SJCRH30 (cell line): ENCODE data around the gene INAFM1. TPM values are rescaled to one million over a fixed set of nuclear protein-coding genes. Genes with fewer than 3 reads are reported as not detected.
"Not testable (repeated sequence)": the region's sequence is repeated elsewhere in the genome, so short reads cannot be mapped to it uniquely, and the experiment has no call there.

Source experiments
- DNase-seq, 2 experiments: peaks; one replicate each; pipeline ENCODE4 v3.0.0-alpha.2; 2015 to 2020
- H3K27ac ChIP-seq: fragments of 250-450 bp; sonication (Bioruptor Pico); 2 replicates; pipeline ENCODE4 v1.5.1; 2020; ENCODE audit warnings: mild to moderate bottlenecking, moderate library complexity
- H3K27me3 ChIP-seq: fragments of 250-450 bp; sonication (Bioruptor Pico); 2 replicates; pipeline ENCODE4 v1.5.1; 2020; ENCODE audit warnings: mild to moderate bottlenecking, moderate library complexity
- H3K36me3 ChIP-seq: fragments of 250-450 bp; sonication (Bioruptor Pico); 2 replicates; pipeline ENCODE4 v1.5.1; 2020; ENCODE audit warnings: mild to moderate bottlenecking, moderate library complexity
- H3K4me1 ChIP-seq: fragments of 250-450 bp; sonication (Bioruptor Pico); 2 replicates; pipeline ENCODE4 v1.5.1; 2020; ENCODE audit warnings: mild to moderate bottlenecking, moderate library complexity
- H3K4me3 ChIP-seq: fragments of 250-450 bp; sonication (Bioruptor Pico); 2 replicates; pipeline ENCODE4 v1.5.1; 2020; ENCODE audit warnings: mild to moderate bottlenecking, moderate library complexity
- H3K9me3 ChIP-seq: fragments of 250-450 bp; sonication (Bioruptor Pico); replicated peaks from 2 replicates; pipeline ENCODE4 v1.5.1; 2020; ENCODE audit warnings: mild to moderate bottlenecking, moderate library complexity
- total RNA-seq: library from RNA; depleted of rRNA; stranded (reverse); fragments of >200 nt; shearing (Covaris generic); gene quantifications from 2 replicates; pipeline ENCODE4 v1.2.3, GENCODE V29; 2014

INAFM1 gene
- total RNA-seq, 1 experiment from 2014 or later = 2.4 TPM

- 0 out of 2 replicates have a peak, but pooled peaks cover 3% of the 10 kb centered on the region for H3K36me3 ChIP-seq
- no peaks in the 10 kb centered on the region for H3K9me3 ChIP-seq
- no peaks in the 10 kb centered on the region for H3K27me3 ChIP-seq
- H3K27ac ChIP-seq = no peak overlapping the region
- H3K4me3 ChIP-seq = no peak overlapping the region
- H3K4me1 ChIP-seq = 0 out of 2 replicates have a peak, but pooled peaks cover 2% of the 10 kb centered on the region
- no peak for DNase-seq
Measured at GRCh38 chr19:47270408-47270807, 4.3 kb upstream of the INAFM1 start.

GRCh38 chr19:47271949-47272348 is 2.7 kb upstream of the INAFM1 start:
- Histone ChIP-seq H3K27me3 (no peaks in the 10 kb centered on the region), H3K4me1 (0 out of 2 replicates have a peak, but pooled peaks cover 2% of the 10 kb centered on the region), H3K4me3 (no peak overlapping the region), H3K36me3 (no peaks in the 10 kb centered on the region), H3K27ac (no peak overlapping the region), H3K9me3 (no peaks in the 10 kb centered on the region)
- DNase-seq = no peak

DNA sequence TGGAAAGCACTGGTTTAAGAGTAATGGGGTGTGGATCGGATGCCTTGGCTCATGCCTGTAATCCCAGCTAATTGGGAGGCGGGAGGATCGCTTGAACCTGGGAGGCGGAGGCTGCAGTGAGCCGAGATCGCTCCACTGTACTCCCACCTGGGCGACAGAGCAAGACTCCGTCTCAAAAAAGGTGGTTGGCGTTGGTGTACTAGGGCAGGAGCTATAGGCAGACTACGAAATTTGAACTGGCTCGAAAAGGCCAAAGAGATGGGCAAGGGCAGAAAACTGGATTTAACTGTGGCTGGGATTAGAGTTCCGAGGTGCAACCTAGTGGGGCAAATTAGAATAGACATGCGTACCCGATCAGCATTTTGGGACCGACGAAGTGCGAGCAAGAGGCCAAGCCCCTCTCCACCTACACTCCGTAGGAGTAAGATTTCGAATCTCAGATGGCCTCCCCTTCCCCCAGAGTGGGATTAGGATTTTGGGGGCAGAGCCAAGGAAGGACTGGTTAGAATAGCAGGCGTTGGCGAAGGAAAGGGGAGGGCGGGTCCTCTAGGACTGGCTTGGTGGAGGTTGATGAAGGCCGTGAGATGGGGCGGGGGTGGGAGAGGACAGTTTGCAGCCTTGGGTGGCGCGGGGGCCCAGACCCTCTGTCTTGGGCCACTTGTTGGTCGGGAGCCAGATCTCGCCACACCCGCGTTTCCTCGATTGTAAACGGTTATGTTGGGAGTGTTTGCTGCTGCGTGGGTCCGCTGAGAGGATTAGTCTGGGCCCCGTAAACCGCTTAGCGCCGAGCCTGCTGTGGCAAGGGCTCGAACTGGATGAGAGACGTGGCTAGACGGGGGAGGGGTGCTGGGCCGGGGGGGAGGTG is 2.0 kb upstream of the INAFM1 start:
- Histone ChIP-seq H3K27me3 (no peaks in the 10 kb centered on the region), H3K36me3 (no peaks in the 10 kb centered on the region), H3K9me3 (no peaks in the 10 kb centered on the region), H3K4me3 (peak overlapping the region; percentile 63), H3K4me1 (peaks cover 7% of the 10 kb centered on the region; the same call in 1 of the 2 replicates), H3K27ac (peak overlapping the region; percentile 84)
- DNase-seq = no peak

- Histone ChIP-seq H3K27ac (peak overlapping the region; percentile 84), H3K9me3 (no peaks in the 10 kb centered on the region), H3K4me1 (peaks cover 9% of the 10 kb centered on the region; the same call in 1 of the 2 replicates), H3K27me3 (no peaks in the 10 kb centered on the region), H3K36me3 (no peaks in the 10 kb centered on the region), H3K4me3 (peak overlapping the region; percentile 63)
- peak; percentile 96 for DNase-seq
Measured at GRCh38 chr19:47273313-47274070, 1.2 kb upstream of the INAFM1 start.

DNA sequence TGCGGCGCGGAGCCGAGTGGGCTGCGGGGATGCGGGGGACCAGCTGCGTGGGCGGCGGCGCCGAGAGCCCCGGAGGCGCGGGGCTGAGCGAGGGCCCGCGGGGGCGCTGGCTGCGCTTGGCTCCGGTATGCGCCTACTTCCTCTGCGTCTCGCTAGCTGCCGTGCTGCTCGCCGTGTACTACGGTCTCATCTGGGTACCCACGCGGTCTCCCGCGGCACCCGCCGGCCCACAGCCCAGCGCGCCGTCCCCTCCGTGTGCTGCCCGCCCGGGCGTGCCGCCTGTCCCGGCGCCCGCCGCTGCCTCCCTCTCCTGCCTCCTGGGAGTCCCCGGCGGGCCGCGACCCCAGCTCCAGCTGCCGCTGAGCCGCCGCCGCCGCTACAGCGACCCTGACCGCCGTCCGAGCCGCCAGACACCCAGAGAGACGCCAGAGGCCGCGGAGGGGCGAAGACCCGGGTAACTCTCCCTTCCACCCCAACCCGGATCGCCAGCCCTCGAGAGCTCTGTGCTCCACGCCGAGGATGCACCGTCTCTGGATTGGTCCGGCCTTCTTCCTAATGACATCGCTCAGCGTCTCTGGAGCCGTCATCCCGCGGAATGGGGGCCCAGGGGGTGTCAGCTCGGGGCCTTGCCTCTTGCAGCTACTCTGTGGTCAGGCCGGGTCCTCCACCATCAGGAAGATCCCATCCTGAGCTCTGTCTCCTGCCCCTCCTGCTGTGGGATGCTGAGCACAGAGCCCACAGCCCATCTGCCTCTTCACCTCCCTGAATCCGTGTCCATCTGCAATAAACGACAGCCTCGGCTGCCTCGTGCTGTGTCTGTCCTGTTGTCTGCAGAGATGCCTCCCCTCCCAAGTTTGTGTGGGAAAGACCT is 441 bp downstream of the INAFM1 start:
- no peaks in the 10 kb centered on the region for H3K36me3 ChIP-seq
- H3K27me3 ChIP-seq = no peaks in the 10 kb centered on the region
- no peak overlapping the region for H3K27ac ChIP-seq
- H3K9me3 ChIP-seq = no peaks in the 10 kb centered on the region
- peak overlapping the region; percentile 66 for H3K4me3 ChIP-seq
- peaks cover 9% of the 10 kb centered on the region; the same call in 1 of the 2 replicates for H3K4me1 ChIP-seq
- DNase-seq = peak; percentile 29 to 36

GRCh38 chr19:47275791-47276461 is 1.2 kb downstream of the INAFM1 start:
- H3K27ac ChIP-seq = no peak overlapping the region

GRCh38 chr19:47276513-47276912 is 1.8 kb downstream of the INAFM1 start:
- not testable (repeated sequence) for DNase-seq, H3K27ac ChIP-seq, H3K27me3 ChIP-seq, H3K9me3 ChIP-seq, H3K36me3 ChIP-seq, H3K4me3 ChIP-seq, H3K4me1 ChIP-seq

More at GRCh38 chr19:47275791-47276461, 1.2 kb downstream of the INAFM1 start:
- Histone ChIP-seq H3K4me3 (peak overlapping the region; percentile 66), H3K36me3 (no peaks in the 10 kb centered on the region), H3K9me3 (no peaks in the 10 kb centered on the region), H3K4me1 (peaks cover 9% of the 10 kb centered on the region; the same call in 1 of the 2 replicates), H3K27me3 (no peaks in the 10 kb centered on the region)
- DNase-seq = no peak

DNA sequence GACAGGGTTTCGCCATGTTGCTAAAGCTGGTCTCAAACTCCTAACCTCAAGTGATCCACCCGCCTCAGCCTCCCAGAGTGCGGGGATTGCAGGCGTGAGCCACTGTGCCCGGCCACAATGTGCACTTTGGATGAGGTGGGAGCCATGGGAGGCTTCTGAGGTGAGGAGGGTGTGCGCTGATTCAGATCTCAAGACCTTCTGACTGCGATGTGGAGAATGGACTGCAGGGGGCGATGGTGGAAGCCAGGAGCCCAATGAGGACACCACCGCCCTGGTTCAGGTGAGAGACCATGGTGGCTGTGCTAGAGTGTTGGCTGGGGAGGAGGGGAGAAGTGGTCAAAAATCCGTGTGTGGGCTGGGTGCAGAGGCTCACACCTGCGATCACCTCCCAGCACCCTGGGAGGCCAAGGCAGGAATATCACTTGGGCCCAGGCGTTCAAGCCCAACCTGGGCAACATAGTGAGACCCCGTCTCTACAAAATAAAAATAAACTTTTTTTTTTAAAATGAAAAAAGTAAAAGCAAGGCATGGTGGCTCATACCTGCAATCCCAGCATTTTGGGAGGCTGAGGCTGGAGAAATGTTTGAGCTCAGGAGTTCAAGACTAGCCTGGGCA is 5.6 kb downstream of the INAFM1 start:
- no peak overlapping the region for H3K27ac ChIP-seq
- DNase-seq = peak; percentile 48 to 63
- no peaks in the 10 kb centered on the region for H3K36me3 ChIP-seq
- no peaks in the 10 kb centered on the region for H3K9me3 ChIP-seq
- no peak overlapping the region for H3K4me3 ChIP-seq
- no peaks in the 10 kb centered on the region for H3K27me3 ChIP-seq
- H3K4me1 ChIP-seq = peaks cover 7% of the 10 kb centered on the region; the same call in 1 of the 2 replicates

GRCh38 chr19:47283405-47284059 is 8.8 kb downstream of the INAFM1 start:
- Histone ChIP-seq H3K27me3 (no peaks in the 10 kb centered on the region), H3K4me3 (no peak overlapping the region), H3K36me3 (no peaks in the 10 kb centered on the region), H3K27ac (no peak overlapping the region), H3K4me1 (no peaks in the 10 kb centered on the region; the same call in 1 of the 2 replicates), H3K9me3 (no peaks in the 10 kb centered on the region)
- no peak for DNase-seq

GRCh38 chr19:47284324-47284899 is 9.7 kb downstream of the INAFM1 start:
- peak; percentile 47 to 75 for DNase-seq

DNA sequence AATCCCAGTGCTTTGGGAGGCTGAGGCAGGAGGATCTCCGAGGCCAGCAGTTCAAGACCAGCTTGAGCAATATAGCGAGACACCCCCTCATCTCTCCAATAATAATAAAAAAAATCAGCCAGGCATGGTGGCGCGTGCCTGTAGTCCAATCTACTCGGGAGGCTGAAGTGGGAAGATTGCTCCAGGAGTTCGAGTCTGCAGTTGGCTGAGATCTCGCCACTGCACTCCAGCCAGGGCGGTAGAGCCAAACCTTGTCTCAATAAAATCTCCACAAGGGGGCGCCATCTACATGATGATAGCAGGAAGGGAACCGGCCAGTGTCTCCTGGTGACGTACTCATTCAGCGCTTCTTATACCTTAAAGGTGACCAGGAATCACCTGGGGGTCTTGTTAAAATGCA is 21.4 kb downstream of the INAFM1 start:
- no peaks in the 10 kb centered on the region for H3K36me3 ChIP-seq
- DNase-seq = peak; percentile 77 to 90
- H3K27ac ChIP-seq = no peak overlapping the region
- H3K27me3 ChIP-seq = no peaks in the 10 kb centered on the region
- no peak overlapping the region for H3K4me3 ChIP-seq
- H3K9me3 ChIP-seq = no peaks in the 10 kb centered on the region
- no peaks in the 10 kb centered on the region for H3K4me1 ChIP-seq

More at GRCh38 chr19:47284324-47284899, 9.7 kb downstream of the INAFM1 start:
- Histone ChIP-seq H3K36me3 (no peaks in the 10 kb centered on the region), H3K4me3 (no peak overlapping the region), H3K4me1 (peaks cover 8% of the 10 kb centered on the region), H3K27me3 (no peaks in the 10 kb centered on the region), H3K27ac (no peak overlapping the region), H3K9me3 (no peaks in the 10 kb centered on the region)

- not testable (repeated sequence) for H3K4me3 ChIP-seq, H3K27me3 ChIP-seq, H3K27ac ChIP-seq, H3K4me1 ChIP-seq, H3K36me3 ChIP-seq, H3K9me3 ChIP-seq, DNase-seq
Measured at GRCh38 chr19:47300867-47301266, 26.2 kb downstream of the INAFM1 start.

DNA sequence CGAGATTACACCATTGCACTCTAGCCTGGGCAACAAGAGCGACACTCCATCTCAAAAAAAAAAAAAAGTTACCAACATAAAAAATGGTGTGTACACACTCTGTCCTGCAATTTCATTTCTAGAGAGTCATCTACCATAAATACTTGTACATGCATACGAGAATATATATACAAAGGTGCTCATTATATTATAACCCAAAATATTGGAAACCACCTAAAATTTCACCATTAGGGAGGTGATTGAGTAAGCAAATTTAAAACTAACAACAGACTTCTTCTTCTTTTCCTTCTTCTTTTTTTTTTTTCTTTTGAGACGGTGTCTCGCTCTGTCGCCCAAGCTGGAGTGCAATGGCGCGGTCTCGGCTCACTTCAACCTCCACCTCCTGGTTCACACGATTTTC is 27.6 kb downstream of the INAFM1 start:
- no peaks in the 10 kb centered on the region for H3K4me1 ChIP-seq
- no peaks in the 10 kb centered on the region for H3K9me3 ChIP-seq
- H3K27ac ChIP-seq = no peak overlapping the region
- no peak for DNase-seq
- no peak overlapping the region for H3K4me3 ChIP-seq
- H3K36me3 ChIP-seq = no peaks in the 10 kb centered on the region
- H3K27me3 ChIP-seq = no peaks in the 10 kb centered on the region
